SK-N-SH (cell line): ENCODE data around the gene CNIH3. TPM values are rescaled to one million over a fixed set of nuclear protein-coding genes. Genes with fewer than 3 reads are reported as not detected.
A peak's percentile ranks its signal among the peaks of the same experiment; 100 is the strongest.

Experiments
- CTCF ChIA-PET: fragments of 300-600, 350-600 bp; formaldehyde crosslinking; extraction: SDS; loops from one replicate; lab custom pipeline; 2021; lab: Yijun Ruan, JAX
- POLR2A ChIA-PET: fragments of 350-600 bp; sonication (Branson Sonifier 250); formaldehyde crosslinking; extraction: SDS; loops from one replicate; lab custom pipeline; 2020; ENCODE audit warnings: antibody characterized with exemption, inconsistent platforms; lab: Yijun Ruan, JAX
- DNase-seq: peaks from one replicate; pipeline ENCODE4 v3.0.0; 2012
- H2AFZ ChIP-seq: fragments of 200-600 bp; sonication (generic); 2 replicates; pipeline ENCODE4 v1.8.1; 2016; ENCODE audit warnings: antibody characterized with exemption, mild to moderate bottlenecking, low read depth
- H3F3A ChIP-seq: fragments of 200-600 bp; sonication (generic); replicated peaks from 2 replicates; pipeline ENCODE3; 2016; ENCODE audit warnings: antibody characterized with exemption, mild to moderate bottlenecking; ENCODE audit not compliant: insufficient read depth
- H3K27ac ChIP-seq, 2 experiments: fragments of 200-500 bp in 1 of 2; fragments of 200-600 bp in 1 of 2; sonication (Bioruptor generic) in 1 of 2; sonication (generic), shearing (Covaris generic) in 1 of 2; 2 replicates each; pipeline versions ENCODE4 v1.5.1 to v1.6.1; 2014 to 2016; ENCODE audit warnings: low read depth in 2 of 2, inconsistent platforms in 1 of 2, low read length in 1 of 2, mild to moderate bottlenecking in 1 of 2, mixed read lengths in 1 of 2
- H3K27me3 ChIP-seq: fragments of 200-600 bp; sonication (generic), shearing (Covaris generic); 2 replicates; pipeline ENCODE4 v1.6.1; 2016; ENCODE audit warnings: mixed run types; ENCODE audit not compliant: insufficient read depth
- H3K36me3 ChIP-seq, 2 experiments: fragments of 200-500 bp in 1 of 2; fragments of 200-600 bp in 1 of 2; sonication (Bioruptor generic) in 1 of 2; sonication (generic) in 1 of 2; replicated peaks in 1 of 2; 2 replicates each; pipeline versions ENCODE3 to v1.5.1; 2014 to 2016; ENCODE audit warnings: low read length in 1 of 2, mild to moderate bottlenecking in 1 of 2; ENCODE audit not compliant: insufficient read depth in 2 of 2, control insufficient read depth in 1 of 2
- H3K4me1 ChIP-seq, 2 experiments: fragments of 200-500 bp in 1 of 2; fragments of 200-600 bp in 1 of 2; sonication (Bioruptor generic) in 1 of 2; sonication (generic), shearing (Covaris generic) in 1 of 2; 2 replicates each; pipeline versions ENCODE4 v1.5.1 to v1.6.1; 2014 to 2016; ENCODE audit warnings: low read depth in 1 of 2, low read length in 1 of 2, mixed run types in 1 of 2; ENCODE audit not compliant: insufficient read depth in 2 of 2, control insufficient read depth in 1 of 2
- H3K4me2 ChIP-seq: fragments of 200-600 bp; sonication (generic), shearing (Covaris generic); 2 replicates; pipeline ENCODE4 v1.6.1; 2017; ENCODE audit warnings: mixed run types
- H3K4me3 ChIP-seq, 2 experiments: fragments of 200-500 bp in 1 of 2; fragments of 200-600 bp in 1 of 2; sonication (Bioruptor generic) in 1 of 2; sonication (generic), shearing (Covaris generic) in 1 of 2; 2 replicates each; pipeline versions ENCODE4 v1.5.1 to v1.8.1; 2014 to 2016; ENCODE audit warnings: low read depth in 2 of 2, inconsistent platforms in 1 of 2, low read length in 1 of 2, mild to moderate bottlenecking in 1 of 2, mixed read lengths in 1 of 2, moderate library complexity in 1 of 2
- H3K79me2 ChIP-seq: fragments of 200-600 bp; sonication (generic); 2 replicates; pipeline ENCODE4 v1.8.1; 2017; ENCODE audit warnings: mild to moderate bottlenecking; ENCODE audit not compliant: insufficient read depth
- H3K9ac ChIP-seq: fragments of 200-600 bp; sonication (generic); 2 replicates; pipeline ENCODE4 v1.6.1; 2017; ENCODE audit warnings: mixed run types
- H3K9me2 ChIP-seq: fragments of 200-600 bp; sonication (generic); 2 replicates; pipeline ENCODE4 v1.6.1; 2017; ENCODE audit warnings: mixed run types
- H3K9me3 ChIP-seq: fragments of 200-600 bp; sonication (generic); 2 replicates; pipeline ENCODE4 v1.6.1; 2017; ENCODE audit warnings: mixed run types, mild to moderate bottlenecking, moderate library complexity
- H4K20me1 ChIP-seq: fragments of 200-600 bp; sonication (generic); 2 replicates; pipeline ENCODE4 v1.6.1; 2017; ENCODE audit warnings: mild to moderate bottlenecking, mixed run types; ENCODE audit not compliant: insufficient read depth
- EZH2phosphoT487 ChIP-seq: fragments of 200-600 bp; sonication (generic); IDR thresholded peaks from 2 replicates; pipeline ENCODE4 v1.6.1; 2017; ENCODE audit warnings: low read depth, mixed run types, mild to moderate bottlenecking, antibody characterized with exemption, moderate library complexity, borderline replicate concordance
- FOSL2 ChIP-seq: IDR thresholded peaks from 2 replicates; pipeline ENCODE4 v1.4.0; 2012; ENCODE audit warnings: low read depth, mild to moderate bottlenecking, moderate library complexity, borderline replicate concordance
- FOXJ3 ChIP-seq: sonication (generic); formaldehyde crosslinking; IDR thresholded peaks from 2 replicates; pipeline ENCODE4 v1.5.1; 2020; ENCODE audit warnings: mild to moderate bottlenecking, missing genetic modification reagents
- FOXM1 ChIP-seq: IDR thresholded peaks from 2 replicates; pipeline ENCODE4 v1.4.0; 2012; ENCODE audit warnings: low read depth, mild to moderate bottlenecking
- JUND ChIP-seq: IDR thresholded peaks from 2 replicates; pipeline ENCODE4 v1.4.0; 2012
- MAX ChIP-seq: IDR thresholded peaks from 2 replicates; pipeline ENCODE4 v1.4.0; 2012; ENCODE audit warnings: low read depth
- MEF2A ChIP-seq: IDR thresholded peaks from 2 replicates; pipeline ENCODE4 v1.4.0; 2012; ENCODE audit warnings: low read depth, borderline replicate concordance
- NFIC ChIP-seq: IDR thresholded peaks from 2 replicates; pipeline ENCODE4 v1.4.0; 2012; ENCODE audit warnings: borderline replicate concordance
- PBX3 ChIP-seq: IDR thresholded peaks from 2 replicates; pipeline ENCODE4; 2012
- POLR2AphosphoS5 ChIP-seq: IDR thresholded peaks from 2 replicates; pipeline ENCODE4 v1.6.1; 2012; ENCODE audit warnings: low read depth, low read length
- SMC3 ChIP-seq: IDR thresholded peaks from 2 replicates; pipeline ENCODE4 v1.6.1; 2012; ENCODE audit warnings: low read depth, low read length, improper control_type of control experiment
- TAF1 ChIP-seq: IDR thresholded peaks from 2 replicates; pipeline ENCODE4 v1.6.1; 2012; ENCODE audit warnings: low read depth, mild to moderate bottlenecking, low read length, moderate library complexity, borderline replicate concordance
- TCF12 ChIP-seq: IDR thresholded peaks from 2 replicates; pipeline ENCODE4 v1.4.0; 2012
- TEAD4 ChIP-seq: IDR thresholded peaks from 2 replicates; pipeline ENCODE4 v1.4.0; 2012; ENCODE audit warnings: mild to moderate bottlenecking, borderline replicate concordance; ENCODE audit not compliant: insufficient read depth
- USF1 ChIP-seq: IDR thresholded peaks from 2 replicates; pipeline ENCODE4 v1.4.0; 2012; ENCODE audit warnings: low read depth, borderline replicate concordance
- USF2 ChIP-seq: fragments of 150-350 bp; IDR thresholded peaks from 2 replicates; pipeline ENCODE4 v1.6.1; 2017; ENCODE audit warnings: antibody characterized with exemption, low read length, low read depth, borderline replicate concordance
- YY1 ChIP-seq: IDR thresholded peaks from 2 replicates; pipeline ENCODE4 v1.4.0; 2012; ENCODE audit warnings: low read depth, mild to moderate bottlenecking
- WGBS: methylation state at CpG from one replicate; pipeline ENCODE4 v1.1.6; 2017; ENCODE audit warnings: low lambda C conversion rate; 5-methylcytosine and 5-hydroxymethylcytosine counted together
- polyA plus RNA-seq, 3 experiments: library from polyadenylated mRNA; depleted of rRNA; stranded (reverse); fragments of >200 nt; gene quantifications; 2 replicates each; pipeline ENCODE4 v1.2.3, GENCODE V29; 2012

The CNIH3 gene
- polyA plus RNA-seq, 1 of the 3 experiments (the other 2 are of a cell fraction), result 18.8 TPM

GRCh38 chr1:224696021-224696420 lies 79.9 kb downstream of the CNIH3 start (continued):
- no peak for TF ChIP-seq PBX3
- TF ChIP-seq FOXM1, result no peak
- no peak for TF ChIP-seq MEF2A
- no peak for TF ChIP-seq USF2

GRCh38 chr1:224696891-224697765 lies 81.0 kb downstream of the CNIH3 start:
- Histone ChIP-seq H4K20me1 (peaks cover 4% of the 10 kb centered on the region), H3K9me2 (no peaks in the 10 kb centered on the region), H2AFZ (no peak overlapping the region), H3K9me3 (no peaks in the 10 kb centered on the region), H3K79me2 (peaks cover 6% of the 10 kb centered on the region; the same call in 1 of the 2 replicates), H3K4me1 (no peaks in the 10 kb centered on the region; a peak in 1 of 4 replicates), H3K27ac (peak overlapping the region in 1 of 2 experiments; percentile 59; a peak in 1 of 4 replicates), H3F3A (peaks cover 4% of the 10 kb centered on the region), H3K27me3 (no peaks in the 10 kb centered on the region), H3K9ac (no peak overlapping the region), H3K4me3 (no peak overlapping the region), H3K36me3 (peaks cover 0 to 7% of the 10 kb centered on the region in 2 experiments), H3K4me2 (no peak overlapping the region)
- 70% methylated on average over 10 of the region's 14 CpGs for WGBS
- ChIA-PET CTCF (interaction anchor here (1.0 kb wide), 1 partner anchor 184 kb away, joined by 6 read pairs; no protein-coding TSS in a partner anchor), POLR2A (no interaction called here)
- TF ChIP-seq FOXJ3 (no peak), NFIC (0 out of 2 replicates have a peak, but pooled peaks have one; percentile 14), TEAD4 (peak; percentile 19; the same call in 1 of the 2 replicates), SMC3 (no peak), JUND (peak; percentile 84), YY1 (peak; percentile 17; the same call in 1 of the 2 replicates), EZH2phosphoT487 (no peak), FOSL2 (peak; percentile 94), POLR2AphosphoS5 (no peak; the same call in 1 of the 2 replicates), USF1 (peak; percentile 61; the same call in 1 of the 2 replicates), MAX (peak; percentile 99), TCF12 (peak; percentile 76), TAF1 (no peak)
- DNase-seq, result no peak
